Ishikawa (cell line): ENCODE measurements around the gene UQCC5.

ENCODE experiments used
- CEBPB ChIP-seq: IDR thresholded peaks from 2 replicates; pipeline ENCODE4 v1.6.1; 2012
- CREB1 ChIP-seq: IDR thresholded peaks from 2 replicates; pipeline ENCODE4 v1.6.1; 2012; ENCODE audit warnings: low read depth
- EGR1 ChIP-seq: IDR thresholded peaks from 2 replicates; pipeline ENCODE4 v1.6.1; 2012
- EP300 ChIP-seq: IDR thresholded peaks from 2 replicates; pipeline ENCODE4 v1.6.1; 2012; ENCODE audit warnings: borderline replicate concordance
- FOXM1 ChIP-seq: IDR thresholded peaks from 2 replicates; pipeline ENCODE4 v1.6.1; 2012; ENCODE audit warnings: low read depth, borderline replicate concordance
- NFIC ChIP-seq: IDR thresholded peaks from 2 replicates; pipeline ENCODE4 v1.6.1; 2012
- RAD21 ChIP-seq: IDR thresholded peaks from 2 replicates; pipeline ENCODE4 v1.6.1; 2012; ENCODE audit warnings: low read depth
- REST ChIP-seq: IDR thresholded peaks from 2 replicates; pipeline ENCODE4 v1.6.1; 2012; ENCODE audit warnings: low read depth, mild to moderate bottlenecking
- TAF1 ChIP-seq: IDR thresholded peaks from 2 replicates; pipeline ENCODE4 v1.6.1; 2012; ENCODE audit warnings: low read depth, mild to moderate bottlenecking
- TCF12 ChIP-seq: IDR thresholded peaks from 2 replicates; pipeline ENCODE4 v1.6.1; 2012; ENCODE audit warnings: low read depth
- TEAD4 ChIP-seq: IDR thresholded peaks from 2 replicates; pipeline ENCODE4 v1.6.1; 2012
- YY1 ChIP-seq: IDR thresholded peaks from 2 replicates; pipeline ENCODE4 v1.6.1; 2012; ENCODE audit warnings: low read depth
- ZBTB7A ChIP-seq: IDR thresholded peaks from 2 replicates; pipeline ENCODE4 v1.6.1; 2012; ENCODE audit warnings: low read depth
- TF ChIP-seq, protein P1 (sequence below): IDR thresholded peaks from 2 replicates; pipeline ENCODE4 v1.6.1; 2012
- TF ChIP-seq, protein P2 (sequence below): IDR thresholded peaks from 2 replicates; pipeline ENCODE4 v1.6.1; 2012

Gene UQCC5

GRCh38 chr3:52541050-52541449 is 4.6 kb downstream of the UQCC5 start:
- no peak for TF ChIP-seq EGR1
- TF ChIP-seq NFIC, result no peak
- no peak for TF ChIP-seq ZBTB7A
- TF ChIP-seq, protein P1, sequence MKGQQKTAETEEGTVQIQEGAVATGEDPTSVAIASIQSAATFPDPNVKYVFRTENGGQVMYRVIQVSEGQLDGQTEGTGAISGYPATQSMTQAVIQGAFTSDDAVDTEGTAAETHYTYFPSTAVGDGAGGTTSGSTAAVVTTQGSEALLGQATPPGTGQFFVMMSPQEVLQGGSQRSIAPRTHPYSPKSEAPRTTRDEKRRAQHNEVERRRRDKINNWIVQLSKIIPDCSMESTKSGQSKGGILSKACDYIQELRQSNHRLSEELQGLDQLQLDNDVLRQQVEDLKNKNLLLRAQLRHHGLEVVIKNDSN, result no peak
- TF ChIP-seq CREB1, result no peak
- no peak for TF ChIP-seq EP300
- TF ChIP-seq, protein P2, sequence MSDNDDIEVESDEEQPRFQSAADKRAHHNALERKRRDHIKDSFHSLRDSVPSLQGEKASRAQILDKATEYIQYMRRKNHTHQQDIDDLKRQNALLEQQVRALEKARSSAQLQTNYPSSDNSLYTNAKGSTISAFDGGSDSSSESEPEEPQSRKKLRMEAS, result no peak
- TF ChIP-seq TAF1, result no peak
- no peak for TF ChIP-seq REST
- TF ChIP-seq TCF12, result no peak
- TF ChIP-seq RAD21, result no peak
- TF ChIP-seq YY1, result no peak
- TF ChIP-seq TEAD4, result no peak

- TF ChIP-seq EGR1 (no peak), RAD21 (no peak), REST (no peak), EP300 (no peak), FOXM1 (no peak), TCF12 (no peak), ZBTB7A (no peak), CREB1 (no peak), YY1 (no peak), NFIC (no peak), CEBPB (no peak), TEAD4 (no peak; the same call in 1 of the 2 replicates), TAF1 (no peak)
- TF ChIP-seq, protein P2, result no peak
- TF ChIP-seq, protein P1, result no peak
Measured at GRCh38 chr3:52544937-52545336, 8.5 kb downstream of the UQCC5 start.

GRCh38 chr3:52546111-52546901 is 9.9 kb downstream of the UQCC5 start:
- TF ChIP-seq, protein P2, result no peak
- TF ChIP-seq TAF1, result no peak
- no peak for TF ChIP-seq CEBPB
- no peak for TF ChIP-seq EP300
- no peak for TF ChIP-seq FOXM1

- TF ChIP-seq EGR1 (no peak), RAD21 (no peak), TAF1 (no peak), NFIC (no peak), CEBPB (no peak)
Measured at GRCh38 chr3:52547143-52547542, 10.7 kb downstream of the UQCC5 start.

- TF ChIP-seq ZBTB7A (no peak), EGR1 (no peak), NFIC (no peak), CEBPB (no peak), CREB1 (no peak), TEAD4 (no peak), RAD21 (no peak), YY1 (no peak), TCF12 (no peak), TAF1 (no peak), EP300 (no peak), FOXM1 (no peak), REST (no peak)
- TF ChIP-seq, protein P1, result no peak
- TF ChIP-seq, protein P2, result no peak
Measured at GRCh38 chr3:52551118-52551517, 14.7 kb downstream of the UQCC5 start.
